GM23338 (cell line): ENCODE measurements around the gene PSMG4. TPM values are rescaled to one million over a fixed set of nuclear protein-coding genes. Genes with fewer than 3 reads are reported as not detected.

Experiments used
- ATAC-seq: fragments of 200-7000 bp; cut with Tn5 transposase; 3 replicates; pipeline ENCODE4 v1.9.1; 2020
- DNase-seq: peaks from one replicate; pipeline ENCODE4 v3.0.0-alpha.2; 2015; ENCODE audit warnings: low spot score
- H2AFZ ChIP-seq: fragments of 200-600 bp; sonication (generic); 2 replicates; pipeline ENCODE4 v1.8.0; 2016; ENCODE audit warnings: antibody characterized with exemption, mild to moderate bottlenecking, moderate library complexity
- H3F3A ChIP-seq: fragments of 200-600 bp; sonication (generic); replicated peaks from 2 replicates; pipeline ENCODE4 v1.8.0; 2017; ENCODE audit warnings: antibody characterized with exemption, mixed run types, low read depth
- H3K27ac ChIP-seq: fragments of 200-600 bp; sonication (generic); 2 replicates; pipeline ENCODE4 v1.6.1; 2016; ENCODE audit warnings: low read depth
- H3K27me3 ChIP-seq: fragments of 200-600 bp; sonication (generic); 2 replicates; pipeline ENCODE4 v1.8.0; 2016; ENCODE audit warnings: mild to moderate bottlenecking, mixed run types, moderate library complexity; ENCODE audit not compliant: insufficient read depth
- H3K36me3 ChIP-seq: fragments of 200-600 bp; sonication (generic); 2 replicates; pipeline ENCODE4 v1.8.0; 2016; ENCODE audit warnings: mild to moderate bottlenecking; ENCODE audit not compliant: insufficient read depth
- H3K4me1 ChIP-seq: fragments of 200-600 bp; sonication (generic); 2 replicates; pipeline ENCODE4 v1.8.0; 2016; ENCODE audit warnings: mild to moderate bottlenecking, moderate library complexity; ENCODE audit not compliant: insufficient read depth
- H3K4me2 ChIP-seq: fragments of 200-600 bp; sonication (generic); 2 replicates; pipeline ENCODE4 v1.7.1; 2017; ENCODE audit warnings: mixed run types
- H3K4me3 ChIP-seq: fragments of 200-600 bp; sonication (generic); 2 replicates; pipeline ENCODE4 v1.6.1; 2016; ENCODE audit warnings: mixed run types
- H3K79me2 ChIP-seq: fragments of 200-600 bp; sonication (generic); replicated peaks from 2 replicates; pipeline ENCODE4 v1.8.0; 2017; ENCODE audit warnings: mild to moderate bottlenecking; ENCODE audit not compliant: insufficient read depth
- H3K9me2 ChIP-seq: fragments of 200-600 bp; sonication (generic); 2 replicates; pipeline ENCODE4 v1.8.0; 2017; ENCODE audit not compliant: insufficient read depth
- H4K20me1 ChIP-seq: fragments of 200-600 bp; sonication (generic); replicated peaks from 2 replicates; pipeline ENCODE4 v1.8.0; 2017; ENCODE audit warnings: mild to moderate bottlenecking; ENCODE audit not compliant: insufficient read depth
- H3K27ac Mint-ChIP-seq: 2 replicates; pipeline ENCODE4 v1.8.0; 2020; ENCODE audit warnings: inconsistent platforms, mild to moderate bottlenecking, moderate library complexity, mixed read lengths
- H3K27me3 Mint-ChIP-seq: 3 replicates; pipeline ENCODE4 v1.8.0; 2022; ENCODE audit warnings: low read depth, mild to moderate bottlenecking, moderate library complexity, mixed read lengths, inconsistent platforms; ENCODE audit not compliant: insufficient read depth, poor library complexity
- H3K36me3 Mint-ChIP-seq: 3 replicates; pipeline ENCODE4 v1.8.0; 2021; ENCODE audit warnings: low read depth, mild to moderate bottlenecking, inconsistent platforms, moderate library complexity, mixed read lengths
- H3K4me1 Mint-ChIP-seq: 3 replicates; pipeline ENCODE4 v1.8.0; 2020; ENCODE audit warnings: mild to moderate bottlenecking, inconsistent platforms, mixed read lengths
- H3K4me3 Mint-ChIP-seq: 3 replicates; pipeline ENCODE4 v1.8.0; 2021; ENCODE audit warnings: moderate library complexity, mild to moderate bottlenecking, inconsistent platforms, mixed read lengths
- H3K9me3 Mint-ChIP-seq: 3 replicates; pipeline ENCODE4 v1.8.0; 2020; ENCODE audit warnings: moderate library complexity, mild to moderate bottlenecking, inconsistent platforms, mixed read lengths
- CREB1 ChIP-seq: fragments of 250-450 bp; sonication (Bioruptor Pico); IDR thresholded peaks from 2 replicates; pipeline ENCODE4 v1.5.0; 2020; ENCODE audit warnings: low read depth, mild to moderate bottlenecking, moderate library complexity
- CTCF ChIP-seq, 2 experiments: fragments of 200-600 bp in 1 of 2; sonication (generic) in 1 of 2; conservative IDR thresholded peaks; 2 replicates each; pipeline versions ENCODE4 v1.5.1 to v1.6.1; 2016 to 2017; ENCODE audit warnings: antibody characterized with exemption in 2 of 2, low read depth in 2 of 2, mild to moderate bottlenecking in 2 of 2, moderate library complexity in 1 of 2
- ETS1 ChIP-seq: IDR thresholded peaks from 2 replicates; pipeline ENCODE4 v1.6.1; 2016; ENCODE audit warnings: antibody characterized with exemption
- EZH2 ChIP-seq: fragments of 200-600 bp; sonication (generic); IDR thresholded peaks from one replicate; pipeline ENCODE4 v1.8.0; 2017; ENCODE audit warnings: antibody characterized with exemption, mild to moderate bottlenecking, low read depth; ENCODE audit not compliant: unreplicated experiment
- EZH2phosphoT487 ChIP-seq: fragments of 200-600 bp; sonication (generic); IDR thresholded peaks from one replicate; pipeline ENCODE4 v1.8.1; 2018; ENCODE audit warnings: antibody characterized with exemption; ENCODE audit not compliant: unreplicated experiment
- JUNB ChIP-seq: IDR thresholded peaks from one replicate; pipeline ENCODE4 v1.6.1; 2016; ENCODE audit warnings: antibody characterized with exemption; ENCODE audit not compliant: unreplicated experiment
- NANOG ChIP-seq: IDR thresholded peaks from 2 replicates; pipeline ENCODE4 v1.6.1; 2016; ENCODE audit warnings: antibody characterized with exemption, borderline replicate concordance
- POLR2AphosphoS5 ChIP-seq: IDR thresholded peaks from 2 replicates; pipeline ENCODE4 v1.6.1; 2016; ENCODE audit warnings: antibody characterized with exemption, low read depth
- REST ChIP-seq: IDR thresholded peaks from one replicate; pipeline ENCODE4 v1.6.1; 2018; ENCODE audit warnings: antibody characterized with exemption; ENCODE audit not compliant: unreplicated experiment
- STAT1 ChIP-seq: IDR thresholded peaks from one replicate; pipeline ENCODE4 v1.6.1; 2016; ENCODE audit warnings: antibody characterized with exemption; ENCODE audit not compliant: unreplicated experiment
- ZNF114 ChIP-seq: fragments of 250-450 bp; sonication (Bioruptor Pico); IDR thresholded peaks from 2 replicates; pipeline ENCODE4 v1.5.0; 2020; ENCODE audit warnings: mild to moderate bottlenecking, moderate library complexity
- ZNF331 ChIP-seq: fragments of 250-450 bp; sonication (Bioruptor Pico); IDR thresholded peaks from 2 replicates; pipeline ENCODE4 v1.5.0; 2020; ENCODE audit warnings: low read depth, mild to moderate bottlenecking, moderate library complexity
- ZNF462 ChIP-seq: fragments of 250-450 bp; sonication (Bioruptor Pico); IDR thresholded peaks from 2 replicates; pipeline ENCODE4 v1.5.0; 2020; ENCODE audit warnings: mild to moderate bottlenecking, moderate library complexity
- polyA plus RNA-seq: library from polyadenylated mRNA; unstranded; fragments of >200 nt; fragmentation: Nextera tagmentation; extraction: Ambion mirVana; gene quantifications from 2 replicates; pipeline ENCODE4 v1.2.1, GENCODE V29; 2016
- total RNA-seq: library from RNA; depleted of rRNA; stranded (reverse); fragments of >200 nt; shearing (Covaris generic); gene quantifications from 2 replicates; pipeline ENCODE4 v1.2.3, GENCODE V29; 2014

PSMG4 gene
- total and polyA plus RNA-seq, 2 experiments from 2014 or later: 37.2 to 168 TPM

- Histone ChIP-seq H3K27ac (peak overlapping the region; percentile 87), H3K4me1 (peaks cover 21% of the 10 kb centered on the region)
- peak overlapping the region; percentile 25 for H3K4me3 Mint-ChIP-seq
These were observed 23.1 kb downstream of the PSMG4 start for GRCh38 chr6:3281631-3282475.

More at GRCh38 chr6:3281631-3282475, 23.1 kb downstream of the PSMG4 start:
- peaks cover 13% of the 10 kb centered on the region for H3K27me3 Mint-ChIP-seq
- H3K4me1 Mint-ChIP-seq: peaks cover 34% of the 10 kb centered on the region
- H3K36me3 Mint-ChIP-seq: peaks cover 55% of the 10 kb centered on the region
- no peaks in the 10 kb centered on the region for H3K9me2 ChIP-seq
- H3F3A ChIP-seq: peaks cover 22% of the 10 kb centered on the region
- peak overlapping the region; percentile 66 for H3K4me2 ChIP-seq
- H3K27me3 ChIP-seq: no peaks in the 10 kb centered on the region
- peak overlapping the region; percentile 82 for H3K27ac Mint-ChIP-seq
- H3K36me3 ChIP-seq: no peaks in the 10 kb centered on the region
- ATAC-seq (peak; percentile 23), DNase-seq (peak; percentile 28)
- H3K9me3 Mint-ChIP-seq: no peaks in the 10 kb centered on the region
- H4K20me1 ChIP-seq: no peaks in the 10 kb centered on the region
- H2AFZ ChIP-seq: no peak overlapping the region
- TF ChIP-seq EZH2phosphoT487 (no peak), ETS1 (no peak), ZNF114 (CRISPR knock-in tag) (no peak), EZH2 (no peak), CREB1 (CRISPR knock-in tag) (no peak), POLR2AphosphoS5 (no peak), NANOG (no peak), ZNF331 (no peak), JUNB (no peak), ZNF462 (CRISPR knock-in tag) (no peak), STAT1 (no peak), REST (no peak), CTCF (conservative IDR thresholded peaks at IDR 0.05; ENCODE audit: low read depth in 2 of 2) (no peak)
- H3K79me2 ChIP-seq: no peaks in the 10 kb centered on the region
- peak overlapping the region; percentile 14; the same call in 1 of the 2 replicates for H3K4me3 ChIP-seq
